Keratinocyte (primary cell): ENCODE results near the gene TIAM1.

Experiments used
- CTCF ChIP-seq, 3 experiments: IDR thresholded peaks in 1 of 3; conservative IDR thresholded peaks in 1 of 3; optimal IDR thresholded peaks in 1 of 3; 2 replicates in 2 of 3; 3 replicates in 1 of 3; pipeline versions ENCODE3 to v1.5.1; 2011; ENCODE audit warnings: low read length in 3 of 3, mild to moderate bottlenecking in 3 of 3, moderate library complexity in 2 of 3, control low read depth in 1 of 3, inconsistent platforms in 1 of 3; ENCODE audit not compliant: insufficient read depth in 2 of 3; ENCODE audit errors: extremely low read depth in 1 of 3
- EZH2 ChIP-seq: IDR thresholded peaks from one replicate; pipeline ENCODE4 v1.6.1; 2012; ENCODE audit warnings: inconsistent platforms, mild to moderate bottlenecking, low read length, moderate library complexity

- TF ChIP-seq CTCF (optimal IDR thresholded peaks at IDR 0.05 in 1 of 3, IDR thresholded peaks at IDR 0.05 in 1 of 3, conservative IDR thresholded peaks at IDR 0.05 in 1 of 3; ENCODE audit: extremely low read depth in 1 of 3, insufficient read depth in 2 of 3, low read length in 3 of 3) (no peak), EZH2 (no peak)
Observed at GRCh38 chr21:31173881-31174555, 170.0 kb downstream of the TIAM1 start.
